NCI-H2107 treated with DMSO at 0.1 percent for 48 hours (cell line): ENCODE results near the gene SNX9.
"Not testable (repeated sequence)": the region's sequence is repeated elsewhere in the genome, so short reads cannot be mapped to it uniquely, and the experiment has no call there.

Experiments used
- DNase-seq: peaks from one replicate; lab custom pipeline; 2025; ENCODE audit not compliant: unreplicated experiment; lab: John Stamatoyannopoulos, UW

Gene SNX9

GRCh38 chr6:157830354-157831017, 7.4 kb downstream of the SNX9 start:
- DNase-seq: peak; percentile 20

DNA sequence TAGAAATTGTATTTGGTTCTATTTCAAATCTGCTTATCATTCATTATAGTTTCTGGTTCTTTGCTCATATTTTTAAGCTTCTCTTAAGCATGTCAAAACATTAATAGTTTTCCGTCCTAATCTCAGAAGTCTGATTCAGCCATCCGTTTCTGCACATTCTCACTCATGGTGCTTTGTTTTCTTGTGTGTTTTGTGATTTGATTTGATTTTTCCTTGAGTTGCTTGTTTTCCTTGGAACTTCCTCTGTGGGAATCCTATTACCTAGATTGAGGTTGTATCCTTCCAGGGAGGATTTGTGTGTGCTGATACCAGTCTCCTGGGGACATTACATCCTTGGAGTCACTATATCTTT, 7.9 kb downstream of the SNX9 start:
- no peak for DNase-seq

- peak; percentile 67 for DNase-seq
Measured at GRCh38 chr6:157831424-157832249, 8.6 kb downstream of the SNX9 start.

- no peak for DNase-seq
Measured at GRCh38 chr6:157832250-157832967, 9.4 kb downstream of the SNX9 start.

- DNase-seq: no peak
Measured at GRCh38 chr6:157834549-157834948, 11.5 kb downstream of the SNX9 start.

- DNase-seq: no peak
Measured at GRCh38 chr6:157838718-157839430, 15.8 kb downstream of the SNX9 start.

- DNase-seq: no peak
Measured at GRCh38 chr6:157839606-157840005, 16.6 kb downstream of the SNX9 start.

DNA sequence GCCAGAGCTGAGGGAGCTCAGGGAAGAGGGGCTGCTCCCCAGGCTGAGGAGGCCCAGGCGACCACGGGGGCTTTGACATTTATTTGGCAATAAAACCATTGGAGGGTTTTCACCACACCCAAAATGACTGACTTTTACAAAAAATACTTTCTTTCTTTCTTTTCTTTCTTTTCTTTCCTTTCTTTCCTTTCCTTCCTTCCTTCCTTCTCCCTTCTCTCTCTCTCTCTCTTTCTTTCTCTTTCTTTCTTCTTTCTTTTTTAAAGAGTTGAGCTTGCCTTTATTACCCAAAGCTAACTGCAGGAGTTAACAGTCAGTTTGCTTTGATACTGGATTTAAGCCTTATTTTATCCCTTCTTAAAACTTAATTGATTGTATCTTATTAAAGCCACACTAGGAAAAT, 17.2 kb downstream of the SNX9 start:
- DNase-seq: no peak

DNA sequence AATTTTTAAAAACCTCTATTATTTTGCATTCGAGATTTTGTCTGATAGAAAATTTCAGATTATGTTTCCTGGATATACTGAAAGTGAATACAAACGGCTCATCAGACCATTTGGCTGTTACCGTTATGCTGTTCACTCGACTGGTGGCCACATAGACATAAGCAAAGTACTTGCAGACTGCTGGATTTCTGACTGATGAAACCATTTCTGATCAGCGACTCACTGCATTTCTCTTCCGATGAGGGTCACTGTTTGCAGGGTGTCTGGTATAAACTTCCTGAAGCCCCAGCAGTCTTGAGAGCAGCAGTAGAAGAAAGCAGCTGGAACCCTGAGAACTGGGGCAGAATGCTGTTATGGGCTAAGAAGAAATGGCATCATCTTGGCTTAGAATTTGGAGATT, 17.7 kb downstream of the SNX9 start:
- no peak for DNase-seq

GRCh38 chr6:157841211-157841840, 18.3 kb downstream of the SNX9 start:
- no peak for DNase-seq

DNA sequence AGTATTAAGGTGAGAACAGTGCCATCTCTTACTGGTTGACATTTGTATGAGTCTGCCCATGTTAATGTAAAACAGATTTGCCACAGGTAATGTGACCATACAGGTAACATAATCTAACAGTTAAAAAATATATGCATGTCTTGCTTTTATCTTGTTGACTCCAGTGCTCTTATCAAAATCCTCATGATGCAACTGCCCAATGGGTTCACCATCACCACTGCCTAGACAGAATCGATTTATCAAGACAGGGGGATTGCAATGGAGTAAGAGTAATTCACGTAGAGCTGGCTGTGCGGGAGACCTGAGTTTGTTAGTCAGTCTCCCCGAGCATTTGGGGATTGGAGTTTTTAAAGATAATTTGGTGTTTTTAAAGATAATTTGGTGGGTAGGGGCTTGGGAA, 19.2 kb downstream of the SNX9 start:
- no peak for DNase-seq

- not testable (repeated sequence) for DNase-seq
Measured at GRCh38 chr6:157844196-157844595, 21.1 kb downstream of the SNX9 start.

DNA sequence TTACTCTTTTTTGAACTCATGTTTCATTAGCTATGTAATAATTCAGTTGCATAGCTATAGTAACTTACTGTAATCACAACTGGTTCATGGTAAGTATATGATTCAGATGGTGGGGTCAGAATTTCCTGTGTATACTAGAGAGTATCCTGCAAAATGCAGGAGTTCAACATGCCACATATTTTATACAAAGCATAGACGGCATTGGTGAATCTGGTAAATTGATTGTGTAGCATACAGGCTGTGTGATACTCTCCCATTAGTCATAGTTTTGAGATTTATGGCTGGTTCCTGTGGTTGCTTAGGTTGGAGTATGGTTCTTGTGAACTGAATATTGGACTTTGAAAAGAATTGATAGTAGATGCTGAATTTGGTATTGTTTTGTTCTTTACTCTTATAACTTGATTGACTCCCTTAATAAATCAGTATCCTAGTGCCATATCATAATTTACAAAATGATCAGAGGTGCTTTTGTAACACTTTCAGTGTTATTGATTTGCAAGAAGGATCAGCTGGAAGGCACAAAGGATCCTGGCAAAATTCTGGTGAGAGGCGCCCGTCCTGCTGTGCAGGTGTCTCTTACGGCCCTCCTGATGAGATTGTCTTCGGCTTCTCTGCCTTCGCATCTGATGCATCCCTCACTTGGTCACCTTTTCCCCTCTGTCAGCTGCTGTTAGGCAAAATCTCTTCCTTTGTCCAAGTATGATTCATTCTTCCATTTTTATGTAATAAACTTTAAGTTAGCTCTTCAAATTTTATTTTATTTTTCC, 22.6 kb downstream of the SNX9 start:
- no peak for DNase-seq

GRCh38 chr6:157847846-157848245, 24.8 kb downstream of the SNX9 start:
- no peak for DNase-seq

DNA sequence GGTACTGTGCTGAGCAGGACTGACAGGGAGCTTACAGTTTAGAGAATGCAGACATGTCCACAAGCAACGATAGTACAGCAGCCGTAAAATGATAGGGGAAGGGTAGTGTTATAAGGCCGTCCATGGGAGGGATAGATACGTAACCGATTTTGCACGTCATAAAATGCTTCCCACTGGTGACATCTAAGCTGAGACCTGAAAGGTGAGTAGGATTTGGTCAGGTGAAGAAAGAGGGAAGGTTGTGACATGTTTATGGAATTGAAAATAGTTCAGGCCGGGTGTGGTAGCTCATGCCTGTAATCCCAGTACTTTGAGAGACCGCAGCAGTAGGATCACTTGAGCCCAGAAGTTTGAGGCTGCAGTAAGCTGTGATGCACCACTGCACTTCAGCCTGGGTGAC, 25.6 kb downstream of the SNX9 start:
- no peak for DNase-seq

GRCh38 chr6:157849288-157850017, 26.4 kb downstream of the SNX9 start:
- DNase-seq: no peak

GRCh38 chr6:157850030-157850429, 27.0 kb downstream of the SNX9 start:
- no peak for DNase-seq

DNA sequence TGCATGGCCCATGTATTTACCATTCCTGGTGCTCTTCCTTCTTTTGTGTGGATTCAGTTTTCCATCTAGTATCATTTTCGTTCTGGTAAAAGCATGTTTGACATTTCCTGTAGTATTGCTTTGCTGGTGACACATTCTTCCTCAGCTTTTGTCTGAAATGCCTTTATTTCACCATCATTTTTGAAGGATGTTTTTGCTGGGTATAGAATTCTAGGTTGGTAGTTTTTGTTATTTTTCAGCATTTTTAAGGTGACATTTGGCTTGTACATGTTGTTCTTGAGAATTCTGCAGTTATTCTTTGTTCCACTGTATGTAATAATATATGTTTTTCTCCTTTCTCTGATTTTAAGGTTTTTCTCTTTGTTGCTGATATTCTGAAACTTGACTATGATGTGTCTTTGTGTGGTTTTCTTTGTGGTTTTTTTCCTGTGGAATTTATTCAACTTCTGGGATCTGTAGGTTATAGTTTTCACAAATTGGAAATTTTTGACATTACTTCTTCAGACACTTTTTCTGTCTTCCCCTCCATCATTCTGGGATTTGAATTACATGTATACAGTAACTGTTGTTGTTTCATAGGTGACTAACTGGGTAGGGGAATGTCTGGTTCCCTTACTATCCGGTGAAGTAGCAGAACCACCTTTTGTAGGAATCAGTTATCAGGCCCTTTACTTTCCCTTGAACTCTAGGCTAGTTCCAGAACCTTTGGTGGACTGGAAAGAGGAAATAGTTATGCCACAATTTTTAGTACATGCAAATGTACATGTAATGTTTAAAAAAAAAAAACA, 30.2 kb downstream of the SNX9 start:
- no peak for DNase-seq
